Right hindlimb (tissue), 1 donor: ENCODE measurements around the gene SMIM36.
"Not testable (repeated sequence)": the region's sequence is repeated elsewhere in the genome, so short reads cannot be mapped to it uniquely, and the experiment has no call there.

Source experiments
- DNase-seq: peaks from one replicate; pipeline ENCODE4 v3.0.0-alpha.2; 2018

The SMIM36 gene

GRCh38 chr17:55500103-55500502 lies 11.1 kb downstream of the SMIM36 start:
- DNase-seq = no peak

- DNase-seq = no peak
Measured at GRCh38 chr17:55496094-55496881, 15.0 kb downstream of the SMIM36 start.

- DNase-seq = no peak
Measured at GRCh38 chr17:55495239-55495638, 16.0 kb downstream of the SMIM36 start.

- no peak for DNase-seq
Measured at GRCh38 chr17:55492781-55493341, 18.4 kb downstream of the SMIM36 start.

- no peak for DNase-seq
Measured at GRCh38 chr17:55490376-55490775, 20.9 kb downstream of the SMIM36 start.

GRCh38 chr17:55487695-55488432 lies 23.4 kb downstream of the SMIM36 start:
- DNase-seq = no peak

- DNase-seq = no peak
Measured at GRCh38 chr17:55484575-55484974, 26.7 kb downstream of the SMIM36 start.

GRCh38 chr17:55482591-55483389 lies 28.5 kb downstream of the SMIM36 start:
- no peak for DNase-seq

- no peak for DNase-seq
Measured at GRCh38 chr17:55480631-55481315, 30.5 kb downstream of the SMIM36 start.

GRCh38 chr17:55479903-55480302 lies 31.3 kb downstream of the SMIM36 start:
- no peak for DNase-seq

GRCh38 chr17:55478971-55479370 lies 32.3 kb downstream of the SMIM36 start:
- no peak for DNase-seq

GRCh38 chr17:55466671-55467070 lies 44.6 kb downstream of the SMIM36 start:
- no peak for DNase-seq

GRCh38 chr17:55465771-55466170 lies 45.5 kb downstream of the SMIM36 start:
- not testable (repeated sequence) for DNase-seq

- no peak for DNase-seq
Measured at GRCh38 chr17:55463600-55463999, 47.7 kb downstream of the SMIM36 start.

- no peak for DNase-seq
Measured at GRCh38 chr17:55462711-55463110, 48.5 kb downstream of the SMIM36 start.

- DNase-seq = no peak
Measured at GRCh38 chr17:55462234-55462633, 49.0 kb downstream of the SMIM36 start.

GRCh38 chr17:55458978-55459377 lies 52.3 kb downstream of the SMIM36 start:
- DNase-seq = no peak

GRCh38 chr17:55458287-55458900 lies 52.9 kb downstream of the SMIM36 start:
- DNase-seq = no peak

GRCh38 chr17:55456307-55457240 lies 54.7 kb downstream of the SMIM36 start:
- DNase-seq = no peak

GRCh38 chr17:55454906-55455474 lies 56.3 kb downstream of the SMIM36 start:
- no peak for DNase-seq
